Stimulated activated CD8-positive, alpha-beta memory T cell treated with anti-CD3 and anti-CD28 coated beads, Interleukin-7, amount 100 ng/mL, for 48 hours (primary cell): ENCODE measurements around the gene MAP7D2.
A peak's percentile ranks its signal among the peaks of the same experiment; 100 is the strongest.

Experiments used
- DNase-seq, 2 donors: peaks; one replicate each; pipeline ENCODE4 v3.0.0-alpha.2; 2020; ENCODE audit warnings: low read depth in 1 of 2; ENCODE audit errors: extremely low read depth in 1 of 2

Gene MAP7D2

GRCh38 chrX:19981947-19982346 lies 134.8 kb downstream of the MAP7D2 start:
- no peak for DNase-seq

GRCh38 chrX:19975845-19976244 lies 140.9 kb downstream of the MAP7D2 start:
- DNase-seq: no peak

- DNase-seq: no peak
These were observed 143.7 kb downstream of the MAP7D2 start for GRCh38 chrX:19972984-19973383.

GRCh38 chrX:19968276-19968675 lies 148.4 kb downstream of the MAP7D2 start:
- no peak for DNase-seq

- no peak for DNase-seq
These were observed 150.7 kb downstream of the MAP7D2 start for GRCh38 chrX:19966056-19966455.

- DNase-seq: peak; percentile 0 to 25
These were observed 152.5 kb downstream of the MAP7D2 start for GRCh38 chrX:19964017-19964710.

- DNase-seq: no peak
These were observed 155.8 kb downstream of the MAP7D2 start for GRCh38 chrX:19960913-19961312.

GRCh38 chrX:19958552-19959486 lies 157.9 kb downstream of the MAP7D2 start:
- no peak for DNase-seq

GRCh38 chrX:19956923-19957322 lies 159.8 kb downstream of the MAP7D2 start:
- DNase-seq: no peak
